ENCODE results near the gene SLC29A2.

The SLC29A2 gene

GRCh38 chr11:66371627-66372415 is at the start of gene SLC29A2:
TSS of gene SLC29A2 (minus strand) at chr11:66371760. CDS start at chr11:66371591, 169 bp downstream.
- Histone ChIP-seq H3K27ac (ENCODE audit: extremely low read depth, low read depth, low read length) (peak within 1 kb of the TSS; percentile 72; the same call in 1 of the 2 replicates), H3K4me1 (ENCODE audit: control insufficient read depth, insufficient read depth, low read length) (no peaks in the 10 kb centered on the region), H3K9me3 (ENCODE audit: control insufficient read depth, insufficient read depth, low read depth, low read length) (no peaks in the 10 kb centered on the region), H3K4me3 (ENCODE audit: low read depth, low read length) (peak within 1 kb of the TSS; percentile 80), H3K36me3 (ENCODE audit: control insufficient read depth in 2 of 2, insufficient read depth in 1 of 2, low read length in 2 of 2) (peaks cover 0 to 29% of the 10 kb centered on the region in 2 experiments; a peak in 1 of 3 replicates)
- ChIA-PET POLR2A (interaction anchor here (0.5 to 1.6 kb wide), 12 partner anchors 9 to 1360 kb away, joined by 3 to 14 read pairs (median 6); partner anchors contain the start of genes BRMS1, RBM14 and YIF1A), CTCF (interaction anchor here (0.6 to 6.5 kb wide), 9 partner anchors 8 to 1595 kb away, joined by 3 to 41 read pairs (median 5); partner anchors contain the start of gene MRPL11)
- TF ChIP-seq REST (tag by site-specific recombination; IDR thresholded peaks at IDR 0.05) (no peak), ZNF561 (tag by site-specific recombination; IDR thresholded peaks at IDR 0.05; ENCODE audit: borderline replicate concordance) (peak; percentile 12; the same call in 1 of the 2 replicates), ZNF768 (tag by site-specific recombination; IDR thresholded peaks at IDR 0.05) (no peak), PATZ1 (tag by site-specific recombination; IDR thresholded peaks at IDR 0.05) (peak; percentile 98), ZNF416 (tag by site-specific recombination; IDR thresholded peaks at IDR 0.05) (no peak), ZNF37A (tag by site-specific recombination; IDR thresholded peaks at IDR 0.05) (no peak), ZNF501 (tag by site-specific recombination; IDR thresholded peaks at IDR 0.05) (peak; percentile 10; the same call in 1 of the 2 replicates), HOXA7 (CRISPR knock-in tag; IDR thresholded peaks at IDR 0.05; ENCODE audit: borderline replicate concordance) (no peak), GLI4 (tag by site-specific recombination; IDR thresholded peaks at IDR 0.05) (no peak), SCRT2 (tag by site-specific recombination; IDR thresholded peaks at IDR 0.05) (peak; percentile 91), ZNF184 (tag by site-specific recombination; IDR thresholded peaks at IDR 0.05) (no peak), ZFP37 (tag by site-specific recombination; IDR thresholded peaks at IDR 0.05) (no peak), ZBTB11 (tag by site-specific recombination; conservative IDR thresholded peaks at IDR 0.05; ENCODE audit: low read depth) (peak; percentile 57; the same call in 1 of the 2 replicates), PBX3 (CRISPR knock-in tag; IDR thresholded peaks at IDR 0.05) (no peak), ZBTB26 (tag by site-specific recombination; optimal IDR thresholded peaks at IDR 0.05) (peak; percentile 80), GLIS1 (tag by site-specific recombination; IDR thresholded peaks at IDR 0.05) (peak; percentile 94), ZNF707 (tag by site-specific recombination; IDR thresholded peaks at IDR 0.05) (no peak), ZBTB10 (tag by site-specific recombination; IDR thresholded peaks at IDR 0.05) (peak; percentile 90), ZNF335 (tag by site-specific recombination; conservative IDR thresholded peaks at IDR 0.05) (peak; percentile 96), ZFHX2 (tag by site-specific recombination; conservative IDR thresholded peaks at IDR 0.05) (no peak; the same call in 1 of the 2 replicates), YY2 (tag by site-specific recombination; IDR thresholded peaks at IDR 0.05) (no peak), ZNF214 (tag by site-specific recombination; IDR thresholded peaks at IDR 0.05; ENCODE audit: borderline replicate concordance) (no peak)

Data from HEK293 (cell line).